ENCODE data around the gene SPSB1.

The SPSB1 gene

DNA sequence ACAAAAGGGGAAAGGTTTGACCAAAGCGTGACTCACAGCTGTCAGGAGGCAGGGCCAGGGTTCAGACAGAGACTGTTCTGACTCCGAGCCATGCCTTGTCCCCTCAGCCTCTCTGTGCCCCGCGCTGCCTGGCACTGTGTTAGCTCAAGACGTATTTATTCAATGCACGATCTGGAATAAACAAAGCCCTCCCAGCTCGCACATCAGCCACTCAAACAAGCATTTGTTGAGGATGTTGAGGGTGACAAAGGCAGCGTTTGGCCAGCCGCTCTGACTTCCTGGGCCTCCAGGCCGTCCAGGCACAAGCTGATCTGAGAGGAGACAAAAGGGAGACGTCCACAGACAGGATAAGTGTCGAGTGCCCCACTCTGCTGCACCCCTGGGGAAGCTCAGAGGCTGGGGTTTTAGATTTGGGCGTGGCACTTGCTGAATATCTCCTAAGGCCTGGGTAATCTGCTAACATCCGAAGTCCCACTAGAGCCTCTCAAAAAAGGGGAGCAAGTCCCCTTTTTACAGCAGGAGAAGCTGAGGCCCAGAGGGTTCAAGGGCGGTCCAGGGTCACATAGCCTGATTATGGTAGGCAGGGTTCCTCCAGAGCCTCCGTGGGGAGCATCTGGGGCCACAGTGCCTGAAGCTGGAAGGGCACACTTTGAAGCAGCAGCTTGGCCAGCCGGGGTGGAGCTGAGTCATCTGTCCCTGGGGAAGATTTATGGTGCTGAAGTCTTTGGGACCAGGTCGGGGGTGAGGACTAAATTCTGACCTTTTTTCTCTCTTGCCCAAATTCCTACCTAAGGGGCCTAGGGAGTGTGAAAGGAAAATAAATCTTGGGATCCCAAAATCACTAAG lies 95.9 kb downstream of the SPSB1 start:
- Mint-ChIP-seq H3K4me3 (no peak overlapping the region), H3K4me1 (peaks cover 19% of the 10 kb centered on the region), H3K27ac (peak overlapping the region in 1 of 3 experiments; percentile 1), H3K27me3 (ENCODE audit: low read depth) (peaks cover 12% of the 10 kb centered on the region), H3K9me3 (peaks cover 3% of the 10 kb centered on the region), H3K36me3 (ENCODE audit: low read depth) (no peaks in the 10 kb centered on the region)
- TF ChIP-seq, protein P1, sequence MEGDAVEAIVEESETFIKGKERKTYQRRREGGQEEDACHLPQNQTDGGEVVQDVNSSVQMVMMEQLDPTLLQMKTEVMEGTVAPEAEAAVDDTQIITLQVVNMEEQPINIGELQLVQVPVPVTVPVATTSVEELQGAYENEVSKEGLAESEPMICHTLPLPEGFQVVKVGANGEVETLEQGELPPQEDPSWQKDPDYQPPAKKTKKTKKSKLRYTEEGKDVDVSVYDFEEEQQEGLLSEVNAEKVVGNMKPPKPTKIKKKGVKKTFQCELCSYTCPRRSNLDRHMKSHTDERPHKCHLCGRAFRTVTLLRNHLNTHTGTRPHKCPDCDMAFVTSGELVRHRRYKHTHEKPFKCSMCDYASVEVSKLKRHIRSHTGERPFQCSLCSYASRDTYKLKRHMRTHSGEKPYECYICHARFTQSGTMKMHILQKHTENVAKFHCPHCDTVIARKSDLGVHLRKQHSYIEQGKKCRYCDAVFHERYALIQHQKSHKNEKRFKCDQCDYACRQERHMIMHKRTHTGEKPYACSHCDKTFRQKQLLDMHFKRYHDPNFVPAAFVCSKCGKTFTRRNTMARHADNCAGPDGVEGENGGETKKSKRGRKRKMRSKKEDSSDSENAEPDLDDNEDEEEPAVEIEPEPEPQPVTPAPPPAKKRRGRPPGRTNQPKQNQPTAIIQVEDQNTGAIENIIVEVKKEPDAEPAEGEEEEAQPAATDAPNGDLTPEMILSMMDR (IDR thresholded peaks at IDR 0.05; ENCODE audit: unreplicated experiment in 3 of 3) = no peak

DNA sequence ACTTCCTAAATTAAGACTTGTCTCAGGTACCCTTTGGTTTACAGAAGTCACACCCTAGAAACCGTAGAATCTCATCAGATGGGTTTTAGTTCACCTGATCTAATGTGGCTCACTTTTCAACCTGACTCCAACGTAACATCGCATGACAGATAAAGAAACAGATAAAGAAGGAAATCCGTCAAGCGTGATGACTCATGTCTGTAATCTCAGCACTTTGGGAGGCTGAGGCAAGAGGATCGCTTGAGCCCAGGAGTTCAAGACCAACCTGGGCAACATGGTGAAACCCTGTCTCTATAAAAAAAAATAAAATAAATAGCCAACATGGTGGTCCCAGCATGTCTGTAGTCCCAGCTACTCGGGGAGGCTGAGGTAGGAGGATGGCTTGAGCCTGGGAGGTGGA lies 97.3 kb downstream of the SPSB1 start:
- H3K27ac Mint-ChIP-seq = peak overlapping the region in 1 of 3 experiments; percentile 1
- TF ChIP-seq, protein P1 (IDR thresholded peaks at IDR 0.05; ENCODE audit: unreplicated experiment in 3 of 3) = no peak

DNA sequence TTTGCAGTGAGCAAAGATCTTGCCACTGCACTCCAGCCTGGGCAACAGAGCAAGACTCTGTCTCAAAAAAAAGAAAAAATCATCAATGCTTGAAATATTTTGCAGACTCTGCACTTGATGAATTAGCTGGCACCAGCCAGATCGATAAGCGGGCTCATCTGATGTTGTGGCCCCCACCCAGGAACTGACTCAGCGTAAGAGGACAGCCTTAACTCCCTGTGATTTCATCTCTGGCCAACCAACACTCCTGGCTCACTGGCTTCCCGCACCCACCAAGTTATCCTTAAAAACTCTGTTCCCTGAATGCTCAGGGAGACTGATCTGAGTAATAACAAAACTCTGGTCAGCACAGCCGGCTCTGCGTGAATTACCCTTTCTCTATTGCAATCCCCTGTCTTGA lies 98.9 kb downstream of the SPSB1 start:
- peaks cover 5% of the 10 kb centered on the region for H3K4me1 Mint-ChIP-seq
- H3K27me3 Mint-ChIP-seq (ENCODE audit: low read depth) = peaks cover 18% of the 10 kb centered on the region
- TF ChIP-seq, protein P1 (IDR thresholded peaks at IDR 0.05; ENCODE audit: unreplicated experiment in 3 of 3) = no peak
- H3K9me3 Mint-ChIP-seq = peaks cover 4% of the 10 kb centered on the region
- H3K4me3 Mint-ChIP-seq = no peak overlapping the region
- H3K27ac Mint-ChIP-seq = no peak overlapping the region
- no peaks in the 10 kb centered on the region for H3K36me3 Mint-ChIP-seq (ENCODE audit: low read depth)

More for the DNA sequence above, 97.3 kb downstream of the SPSB1 start:
- Mint-ChIP-seq H3K9me3 (peaks cover under 1% of the 10 kb centered on the region), H3K36me3 (ENCODE audit: low read depth) (no peaks in the 10 kb centered on the region), H3K27me3 (ENCODE audit: low read depth) (peaks cover 10% of the 10 kb centered on the region), H3K4me1 (peaks cover 8% of the 10 kb centered on the region), H3K4me3 (no peak overlapping the region)

DNA sequence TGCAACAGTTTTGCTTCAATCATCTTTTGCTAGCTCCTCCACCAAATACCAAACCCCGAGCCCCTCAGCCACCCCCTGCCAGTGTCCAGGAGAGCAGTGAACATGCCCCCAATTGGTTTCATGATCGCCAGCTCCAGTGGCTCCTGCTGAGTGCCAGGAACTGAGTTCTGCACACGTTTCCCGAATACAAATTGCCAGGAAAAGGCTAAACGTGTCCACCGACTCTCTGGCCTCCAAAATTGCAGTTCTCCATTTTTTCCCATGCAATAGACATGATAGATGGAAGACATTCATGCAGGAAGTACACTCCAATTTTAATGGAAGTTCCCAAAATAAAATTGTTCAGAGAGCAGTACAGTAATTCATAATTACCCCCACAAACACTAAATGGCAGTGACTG lies 101.3 kb downstream of the SPSB1 start:
- Mint-ChIP-seq H3K27me3 (ENCODE audit: low read depth) (peaks cover 22% of the 10 kb centered on the region), H3K27ac (no peak overlapping the region), H3K4me1 (peaks cover 10% of the 10 kb centered on the region), H3K4me3 (no peak overlapping the region), H3K9me3 (peaks cover 4% of the 10 kb centered on the region), H3K36me3 (ENCODE audit: low read depth) (no peaks in the 10 kb centered on the region)
- TF ChIP-seq, protein P1 (IDR thresholded peaks at IDR 0.05; ENCODE audit: unreplicated experiment in 3 of 3) = no peak

DNA sequence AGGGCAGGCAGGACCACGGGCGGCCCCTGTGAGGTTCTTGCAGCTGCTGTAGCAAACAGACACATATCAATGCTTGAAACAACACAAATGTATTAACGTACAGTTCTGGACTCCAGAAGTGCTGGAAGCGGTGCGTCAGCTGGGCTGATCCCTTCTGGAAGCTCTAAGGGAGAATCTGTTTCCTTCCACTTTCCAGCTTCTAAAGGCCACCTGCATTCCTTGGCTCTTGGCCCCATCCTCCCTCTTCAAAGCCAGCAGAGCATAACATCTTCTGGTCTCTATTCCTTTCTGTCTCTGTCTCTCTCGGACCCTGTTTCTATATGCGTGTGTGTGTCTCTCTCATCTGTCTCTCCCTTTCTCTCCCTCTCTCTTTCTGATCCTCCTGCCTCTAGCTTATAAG lies 102.3 kb downstream of the SPSB1 start:
- Mint-ChIP-seq H3K4me1 (peaks cover 11% of the 10 kb centered on the region), H3K27me3 (ENCODE audit: low read depth) (peaks cover 17% of the 10 kb centered on the region), H3K9me3 (peaks cover 4% of the 10 kb centered on the region), H3K36me3 (ENCODE audit: low read depth) (no peaks in the 10 kb centered on the region), H3K27ac (peak overlapping the region in 2 of 3 experiments; percentile 2 to 19), H3K4me3 (no peak overlapping the region)
- TF ChIP-seq, protein P1 (IDR thresholded peaks at IDR 0.05; ENCODE audit: unreplicated experiment in 3 of 3) = no peak

DNA sequence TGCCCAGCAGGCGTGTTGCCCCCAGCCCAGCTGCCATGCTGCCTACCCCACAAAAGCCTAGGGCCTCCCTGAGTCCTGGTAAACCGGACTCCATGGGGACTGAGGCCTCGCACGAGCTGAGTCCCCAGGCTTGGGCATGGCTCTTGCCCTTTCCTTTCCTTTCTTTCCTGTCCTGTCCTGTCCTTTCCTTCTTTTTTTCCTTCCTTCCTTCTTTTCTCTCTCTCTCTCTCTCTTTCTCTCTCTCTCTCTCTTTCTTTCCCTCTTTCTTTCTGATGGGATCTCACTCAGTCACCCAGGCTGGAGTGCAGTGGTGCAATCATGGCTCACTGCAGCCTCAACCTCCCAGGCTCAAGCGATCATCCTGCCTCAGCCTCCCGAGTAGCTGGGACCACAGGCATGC lies 104.4 kb downstream of the SPSB1 start:
- peaks cover 4% of the 10 kb centered on the region for H3K9me3 Mint-ChIP-seq

More for the DNA sequence above, 104.4 kb downstream of the SPSB1 start:
- Mint-ChIP-seq H3K27me3 (ENCODE audit: low read depth) (peaks cover 13% of the 10 kb centered on the region), H3K36me3 (ENCODE audit: low read depth) (no peaks in the 10 kb centered on the region), H3K4me3 (peak overlapping the region in 1 of 3 experiments; percentile 45), H3K4me1 (peaks cover 23% of the 10 kb centered on the region), H3K27ac (peak overlapping the region in 2 of 3 experiments; percentile 44 to 80)
- TF ChIP-seq, protein P1 (IDR thresholded peaks at IDR 0.05; ENCODE audit: unreplicated experiment in 3 of 3) = no peak

Measured in nephron (organoid).